IMR-90 (cell line): ENCODE measurements around the gene SCFD2. TPM values are rescaled to one million over a fixed set of nuclear protein-coding genes. Genes with fewer than 3 reads are reported as not detected.

Source experiments
- ATAC-seq: fragments of 200-7000 bp; cut with Tn5 transposase; 2 replicates; pipeline ENCODE4 v1.9.1; 2020; ENCODE audit warnings: low read depth, mild to moderate bottlenecking, moderate library complexity
- BruUV-seq: library from RNA; stranded (reverse); fragments of 400-500 nt; replicated peaks from 2 replicates; lab custom pipeline; 2021; lab: Mats Ljungman, UMichigan
- CTCF ChIA-PET: fragments of 300-600 bp; formaldehyde crosslinking; extraction: SDS; loops from one replicate; lab custom pipeline; 2021; ENCODE audit warnings: antibody characterized with exemption; lab: Yijun Ruan, JAX
- POLR2A ChIA-PET: fragments of 300-600 bp; sonication (Branson Sonifier 250); formaldehyde crosslinking; loops from one replicate; lab custom pipeline; 2022; ENCODE audit warnings: antibody characterized with exemption; ENCODE audit not compliant: unreplicated experiment; lab: Charles Lee
- DNase-seq: peaks from one replicate; pipeline ENCODE4 v3.0.0; 2013
- H2AFZ ChIP-seq: replicated peaks from 2 replicates; pipeline ENCODE3; 2013; ENCODE audit warnings: low read length, mild to moderate bottlenecking; ENCODE audit not compliant: poor library complexity
- H2AK5ac ChIP-seq: 2 replicates; pipeline ENCODE4 v1.6.1; 2013; ENCODE audit warnings: low read depth, low read length, inconsistent platforms
- H2AK9ac ChIP-seq: replicated peaks from 2 replicates; pipeline ENCODE3; 2013; ENCODE audit warnings: mild to moderate bottlenecking, low read depth, low read length, moderate library complexity; ENCODE audit not compliant: poor library complexity
- H2BK120ac ChIP-seq: 2 replicates; pipeline ENCODE4 v1.6.1; 2013; ENCODE audit warnings: low read depth, low read length, inconsistent platforms
- H2BK15ac ChIP-seq: 3 replicates; pipeline ENCODE4 v1.6.1; 2013; ENCODE audit warnings: low read depth, low read length, inconsistent platforms
- H2BK20ac ChIP-seq: 2 replicates; pipeline ENCODE4 v1.6.1; 2013; ENCODE audit warnings: low read depth, mild to moderate bottlenecking, inconsistent platforms, low read length, moderate library complexity
- H2BK5ac ChIP-seq: 2 replicates; pipeline ENCODE4 v1.6.1; 2013; ENCODE audit warnings: mild to moderate bottlenecking, low read depth, low read length, inconsistent platforms; ENCODE audit not compliant: poor library complexity, severe bottlenecking
- H3K14ac ChIP-seq: replicated peaks from 2 replicates; pipeline ENCODE4 v1.6.1; 2013; ENCODE audit warnings: low read depth, low read length, inconsistent platforms
- H3K18ac ChIP-seq: 2 replicates; pipeline ENCODE4 v1.6.1; 2013; ENCODE audit warnings: low read depth, low read length, control low read depth
- H3K23ac ChIP-seq: 2 replicates; pipeline ENCODE4 v1.6.1; 2013; ENCODE audit warnings: low read depth, low read length, inconsistent platforms
- H3K27ac ChIP-seq: 2 replicates; pipeline ENCODE4 v1.5.1; 2013; ENCODE audit warnings: mild to moderate bottlenecking, control low read depth, low read length; ENCODE audit not compliant: insufficient read depth
- H3K27me3 ChIP-seq: 2 replicates; pipeline ENCODE4 v1.6.1; 2013; ENCODE audit warnings: low read length; ENCODE audit not compliant: control insufficient read depth, insufficient read depth
- H3K36me3 ChIP-seq: 2 replicates; pipeline ENCODE4 v1.6.1; 2013; ENCODE audit warnings: low read length, mixed read lengths; ENCODE audit not compliant: control insufficient read depth, insufficient read depth
- H3K4ac ChIP-seq: 2 replicates; pipeline ENCODE4 v1.6.1; 2013; ENCODE audit warnings: low read depth, low read length, inconsistent platforms
- H3K4me1 ChIP-seq: 2 replicates; pipeline ENCODE4 v1.6.1; 2013; ENCODE audit warnings: low read length, mixed read lengths; ENCODE audit not compliant: control insufficient read depth, insufficient read depth
- H3K4me2 ChIP-seq: 2 replicates; pipeline ENCODE4 v1.6.1; 2013; ENCODE audit warnings: low read depth, mild to moderate bottlenecking, control low read depth, low read length, moderate library complexity
- H3K4me3 ChIP-seq: 2 replicates; pipeline ENCODE4 v1.5.1; 2013; ENCODE audit warnings: low read depth, mild to moderate bottlenecking, control low read depth, low read length, moderate library complexity; ENCODE audit not compliant: insufficient read depth
- H3K56ac ChIP-seq: 2 replicates; pipeline ENCODE4 v1.6.1; 2013; ENCODE audit warnings: low read length, inconsistent platforms; ENCODE audit not compliant: insufficient read depth; ENCODE audit errors: extremely low read depth
- H3K79me1 ChIP-seq, 2 experiments: 2 replicates each; pipeline ENCODE4 v1.6.1; 2013; ENCODE audit warnings: low read length in 2 of 2, inconsistent platforms in 1 of 2, low read depth in 1 of 2
- H3K9ac ChIP-seq: 2 replicates; pipeline ENCODE4 v1.6.1; 2013; ENCODE audit warnings: low read depth, low read length, control low read depth
- H3K9me1 ChIP-seq: 2 replicates; pipeline ENCODE4 v1.6.1; 2013; ENCODE audit warnings: low read length, inconsistent platforms; ENCODE audit not compliant: insufficient read depth
- H3K9me3 ChIP-seq: 2 replicates; pipeline ENCODE4 v1.6.1; 2013; ENCODE audit warnings: low read length; ENCODE audit not compliant: control insufficient read depth, insufficient read depth
- H4K20me1 ChIP-seq: 2 replicates; pipeline ENCODE4 v1.6.1; 2013; ENCODE audit warnings: low read length, inconsistent platforms; ENCODE audit not compliant: insufficient read depth
- H4K5ac ChIP-seq: 2 replicates; pipeline ENCODE4 v1.6.1; 2013; ENCODE audit warnings: mild to moderate bottlenecking, low read depth, low read length, control low read depth
- H4K8ac ChIP-seq, 2 experiments: 2 replicates each; pipeline ENCODE4 v1.6.1; 2013; ENCODE audit warnings: low read depth in 2 of 2, low read length in 2 of 2, control low read depth in 1 of 2, inconsistent platforms in 1 of 2
- H4K91ac ChIP-seq: 2 replicates; pipeline ENCODE4 v1.6.1; 2013; ENCODE audit warnings: low read depth, low read length, inconsistent platforms; ENCODE audit not compliant: insufficient read depth
- CEBPB ChIP-seq: IDR thresholded peaks from 2 replicates; pipeline ENCODE4 v1.6.1; 2012; ENCODE audit warnings: low read depth, low read length, improper control_type of control experiment
- CHD1 ChIP-seq: IDR thresholded peaks from 2 replicates; pipeline ENCODE4 v1.6.1; 2012; ENCODE audit warnings: low read depth, low read length, improper control_type of control experiment
- CTCF ChIP-seq: conservative IDR thresholded peaks from 2 replicates; pipeline ENCODE4 v1.5.1; 2012; ENCODE audit warnings: mild to moderate bottlenecking, low read depth, low read length, improper control_type of control experiment
- FOS ChIP-seq: fragments of 150-350 bp; IDR thresholded peaks from 2 replicates; pipeline ENCODE4 v1.6.1; 2016; ENCODE audit warnings: low read depth, low read length
- MAFK ChIP-seq: IDR thresholded peaks from 2 replicates; pipeline ENCODE4 v1.6.1; 2012; ENCODE audit warnings: low read depth, low read length, improper control_type of control experiment
- MAZ ChIP-seq: IDR thresholded peaks from 2 replicates; pipeline ENCODE4 v1.6.1; 2012; ENCODE audit warnings: low read depth, mild to moderate bottlenecking, low read length, improper control_type of control experiment, moderate library complexity, borderline replicate concordance
- MXI1 ChIP-seq: IDR thresholded peaks from 2 replicates; pipeline ENCODE4 v1.6.1; 2012; ENCODE audit warnings: low read depth, mild to moderate bottlenecking, low read length, moderate library complexity, borderline replicate concordance
- RCOR1 ChIP-seq: IDR thresholded peaks from 2 replicates; pipeline ENCODE4 v1.6.1; 2012; ENCODE audit warnings: mild to moderate bottlenecking, low read length, improper control_type of control experiment; ENCODE audit not compliant: insufficient replicate concordance
- SMC3 ChIP-seq: fragments of 150-350 bp; IDR thresholded peaks from 2 replicates; pipeline ENCODE4 v1.6.1; 2016; ENCODE audit warnings: low read depth, mild to moderate bottlenecking, antibody characterized with exemption, low read length, moderate library complexity
- WGBS, 2 experiments: methylation state at CpG; one replicate each; pipeline versions ENCODE4 v1.1.5 to v1.1.7; 2013; ENCODE audit warnings: missing lambda C conversion rate in 2 of 2; ENCODE audit not compliant: insufficient read length in 1 of 2; ENCODE audit errors: extremely low coverage in 2 of 2; 5-methylcytosine and 5-hydroxymethylcytosine counted together
- dilution Hi-C: fragments of 300-500 bp; cut with HindIII; formaldehyde crosslinking; loops from one replicate; pipeline ENCODE4 v1.14.3; 2018; ENCODE audit warnings: low sequenced_read_pairs; ENCODE audit not compliant: unreplicated experiment
- in situ Hi-C: fragments of 300-500 bp; cut with MboI; formaldehyde crosslinking; loops from 3 replicates; pipeline ENCODE4 v1.14.3; 2019; ENCODE audit warnings: low sequenced_read_pairs, inconsistent platforms, mixed read lengths
- intact Hi-C: fragments of 100-400 bp; cut with micrococcal nuclease; formaldehyde crosslinking; loops from 2 replicates; pipeline ENCODE4 v1.10.0; 2022
- polyA plus RNA-seq, 3 experiments: library from polyadenylated mRNA; depleted of rRNA; stranded (reverse); fragments of >200 nt; gene quantifications; 2 replicates each; pipeline ENCODE4 v1.2.3, GENCODE V29; 2012; ENCODE audit warnings: low replicate concordance in 1 of 3
- total RNA-seq: library from RNA; depleted of rRNA; stranded (reverse); fragments of >200 nt; gene quantifications from 2 replicates; pipeline ENCODE4 v1.2.3, GENCODE V29; 2012

Gene SCFD2
- total and polyA plus RNA-seq, 2 of the 4 experiments (the other 2 are of a cell fraction) = 18.9 to 62.4 TPM

DNA sequence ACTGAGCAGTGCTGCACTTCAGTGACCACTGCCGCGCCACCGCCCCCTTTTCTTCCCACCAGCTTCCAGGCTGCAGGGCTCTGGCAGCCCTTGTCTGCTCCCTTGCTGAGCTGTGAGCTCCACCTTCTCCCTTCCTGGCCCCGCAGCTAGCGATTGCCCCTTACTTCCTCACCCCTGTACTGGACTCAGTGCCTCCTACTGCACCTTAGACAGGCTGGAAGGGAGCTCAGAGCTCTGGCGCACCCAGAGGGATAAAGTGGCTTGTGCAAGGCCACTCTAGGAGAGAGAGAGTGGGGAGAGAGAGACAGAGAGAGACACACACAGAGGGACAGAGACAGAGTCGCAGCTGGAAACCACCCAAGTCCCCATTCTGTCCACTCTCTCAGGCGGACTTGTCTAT is 497.7 kb downstream of the SCFD2 start:
- peaks cover 7% of the 10 kb centered on the region; the same call in 1 of the 2 replicates for H3K9me1 ChIP-seq
- no peaks in the 10 kb centered on the region for H4K20me1 ChIP-seq
- no peak overlapping the region for H2BK15ac ChIP-seq
- DNase-seq = no peak
- H4K91ac ChIP-seq = no peak overlapping the region
- H3K27me3 ChIP-seq = no peaks in the 10 kb centered on the region
- peaks cover 9% of the 10 kb centered on the region; the same call in 1 of the 2 replicates for H3K4me1 ChIP-seq
- no peak overlapping the region for H3K14ac ChIP-seq
- no peak overlapping the region for H3K56ac ChIP-seq
- no peak overlapping the region for H2BK20ac ChIP-seq
- H3K4me2 ChIP-seq = no peak overlapping the region
- H3K36me3 ChIP-seq = peaks cover 15% of the 10 kb centered on the region
- no peak overlapping the region for H3K4ac ChIP-seq
- H2AFZ ChIP-seq = no peak overlapping the region
- dilution Hi-C loops (no loop called here), intact Hi-C loops (loop anchor here (10.0 kb wide), 2 partner anchors 213 to 493 kb away; partner anchors contain the start of gene USP46), in situ Hi-C loops (no loop called here)
- H2BK120ac ChIP-seq = no peak overlapping the region
- ChIA-PET CTCF (interaction anchor here (2.6 kb wide), 1 partner anchor 43 kb away, joined by 7 read pairs; no protein-coding TSS in a partner anchor), POLR2A (no interaction called here)
- H3K18ac ChIP-seq = no peak overlapping the region
- H3K79me1 ChIP-seq = no peaks in the 10 kb centered on the region; a peak in 1 of 4 replicates
- H4K5ac ChIP-seq = no peak overlapping the region
- no peak overlapping the region for H3K4me3 ChIP-seq
- BruUV-seq = no TSS peak
- TF ChIP-seq RCOR1 = no peak
- TF ChIP-seq MXI1 = no peak
- TF ChIP-seq CEBPB = no peak
- no peak for TF ChIP-seq CHD1
- TF ChIP-seq MAFK = no peak
- TF ChIP-seq FOS = no peak
- no peak for TF ChIP-seq CTCF
- no peak for TF ChIP-seq SMC3
- TF ChIP-seq MAZ = no peak
- H2AK9ac ChIP-seq = no peak overlapping the region
- H4K8ac ChIP-seq = no peak overlapping the region
- no peak overlapping the region for H3K9ac ChIP-seq
- no peak overlapping the region for H3K27ac ChIP-seq
- no peak overlapping the region for H3K23ac ChIP-seq
- H2AK5ac ChIP-seq = 0 out of 2 replicates have a peak overlapping the region, but pooled peaks have one; percentile 9
- no CpG with 5 or more reads among the region's 8 CpGs for WGBS, 2 experiments
- H3K9me3 ChIP-seq = no peaks in the 10 kb centered on the region
- no peak overlapping the region for H2BK5ac ChIP-seq
- ATAC-seq = no peak
